ENCODE measurements around the gene AMDHD2. TPM values are rescaled to one million over a fixed set of nuclear protein-coding genes. Genes with fewer than 3 reads are reported as not detected.

AMDHD2 gene
- total and polyA plus RNA-seq, 2 of the 8 experiments (the other 6 are each of a cell fraction or from before 2014, with no cell fraction given) = 43.0 to 54.6 TPM

DNA sequence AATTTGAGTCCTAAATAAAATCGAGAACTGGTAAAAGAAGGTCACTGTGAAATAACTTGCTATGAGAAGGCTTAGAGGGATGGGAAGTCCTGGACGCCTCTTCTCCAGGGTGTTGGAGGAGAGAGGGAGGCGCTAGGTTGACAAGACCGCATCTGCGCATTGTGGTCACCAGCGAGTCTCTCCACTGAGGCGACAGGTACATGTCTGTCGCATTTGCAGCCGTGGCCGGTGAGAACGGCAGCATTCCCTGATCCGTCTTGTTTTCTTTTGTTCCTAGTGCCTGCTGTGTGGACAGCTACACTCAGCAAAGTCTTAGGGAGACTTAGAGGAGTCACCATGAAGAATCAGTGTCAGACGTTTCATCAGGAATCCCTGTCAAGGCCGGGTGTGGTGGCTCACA, 14.5 kb upstream of the AMDHD2 start:
- H3K18ac ChIP-seq (ENCODE audit: extremely low read depth, low read length) = no peak overlapping the region
- 90% methylated on average over 14 of the region's 14 CpGs; no CpG with 5 or more reads in 1 of the 2 experiments for WGBS, 2 experiments (ENCODE audit: extremely low coverage in 1 of 2, insufficient coverage in 1 of 2, insufficient read length in 1 of 2, insufficient replicate concordance in 2 of 2, low coverage in 1 of 2, low lambda C conversion rate in 2 of 2, missing lambda C conversion rate in 1 of 2)
- ChIA-PET CTCF (ENCODE audit: partially characterized antibody) (interaction anchor here (0.8 kb wide), 1 partner anchor 209 kb away, joined by 3 read pairs; no protein-coding TSS in a partner anchor), POLR2A (ENCODE audit: partially characterized antibody) (no interaction called here)
- H3K27ac ChIP-seq (ENCODE audit: low read depth, low read length) = no peak overlapping the region
- peaks cover 0 to 3% (median 0%) of the 10 kb centered on the region in 4 experiments; a peak in 2 of 7 replicates for H3K27me3 ChIP-seq (replicated peaks in 1 of 4; ENCODE audit: control insufficient read depth in 3 of 4, extremely low read depth in 1 of 4, insufficient read depth in 3 of 4, low read length in 3 of 4)
- H3K9ac ChIP-seq (replicated peaks in 1 of 4; ENCODE audit: extremely low read depth in 1 of 4, low read depth in 3 of 4, low read length in 3 of 4) = no peak overlapping the region
- H2BK120ac ChIP-seq (replicated peaks; ENCODE audit: low read depth, low read length) = no peak overlapping the region
- H3K4me3 ChIP-seq (ENCODE audit: extremely low read depth in 1 of 4, insufficient read depth in 2 of 4, low read depth in 3 of 4, low read length in 4 of 4) = no peak overlapping the region
- no peak overlapping the region for H2AK5ac ChIP-seq (ENCODE audit: low read depth, low read length)
- DNase-seq (ENCODE audit: low read depth in 1 of 2, low spot score in 2 of 2) = no peak
- H4K8ac ChIP-seq (ENCODE audit: extremely low read depth, insufficient read depth, low read length) = no peak overlapping the region
- no peak overlapping the region for H2BK15ac ChIP-seq (ENCODE audit: low read length)
- no peak overlapping the region for H2BK5ac ChIP-seq (ENCODE audit: low read depth, low read length)
- no peak overlapping the region for H3K14ac ChIP-seq (ENCODE audit: insufficient read length)
- no peak overlapping the region for H2AFZ ChIP-seq (ENCODE audit: low read length)
- FAIRE-seq = no peak
- no peak overlapping the region for H4K5ac ChIP-seq (ENCODE audit: insufficient read length, low read depth, low read length)
- no peaks in the 10 kb centered on the region for H3K36me3 ChIP-seq (ENCODE audit: control insufficient read depth in 2 of 4, insufficient read depth in 4 of 4, low read length in 3 of 4)
- H3K4ac ChIP-seq (replicated peaks; ENCODE audit: insufficient read length, low read depth, low read length) = no peak overlapping the region
- H2BK20ac ChIP-seq (ENCODE audit: low read length) = no peak overlapping the region
- H4K91ac ChIP-seq (replicated peaks; ENCODE audit: insufficient read length, low read length) = no peak overlapping the region
- H3K9me3 ChIP-seq (ENCODE audit: insufficient read depth in 2 of 2, low read depth in 1 of 2, low read length in 1 of 2) = no peaks in the 10 kb centered on the region
- peaks cover 0 to 15% (median 9%) of the 10 kb centered on the region in 4 experiments; a peak in 6 of 7 replicates for H3K4me1 ChIP-seq (replicated peaks in 1 of 4; ENCODE audit: control insufficient read depth in 3 of 4, insufficient read depth in 4 of 4, low read length in 3 of 4)
- H3K79me2 ChIP-seq (ENCODE audit: control insufficient read depth in 1 of 2, insufficient read depth in 2 of 2, low read length in 2 of 2) = no peaks in the 10 kb centered on the region
- H3K56ac ChIP-seq (replicated peaks; ENCODE audit: insufficient read length, low read depth, low read length) = no peak overlapping the region
- H3K23ac ChIP-seq (ENCODE audit: insufficient read length) = no peak overlapping the region
- H3K79me1 ChIP-seq (ENCODE audit: low read depth, low read length) = no peaks in the 10 kb centered on the region
- H3K4me2 ChIP-seq (ENCODE audit: insufficient read depth in 1 of 2, low read depth in 2 of 2, low read length in 2 of 2) = no peak overlapping the region
- peaks cover 2% of the 10 kb centered on the region in 2 experiments for H4K20me1 ChIP-seq (replicated peaks in 1 of 2; ENCODE audit: control insufficient read depth in 1 of 2, insufficient read depth in 2 of 2, low read length in 2 of 2)
- no peak overlapping the region for H2BK12ac ChIP-seq (ENCODE audit: low read depth, low read length)
- no peaks in the 10 kb centered on the region for H3K23me2 ChIP-seq (ENCODE audit: low read depth, low read length)
- no peak for TF ChIP-seq FOSL1 (IDR thresholded peaks at IDR 0.05; ENCODE audit: insufficient read depth, low read depth, low read length)
- no peak for TF ChIP-seq SUZ12 (IDR thresholded peaks at IDR 0.05; ENCODE audit: low read length)
- TF ChIP-seq, protein P1, sequence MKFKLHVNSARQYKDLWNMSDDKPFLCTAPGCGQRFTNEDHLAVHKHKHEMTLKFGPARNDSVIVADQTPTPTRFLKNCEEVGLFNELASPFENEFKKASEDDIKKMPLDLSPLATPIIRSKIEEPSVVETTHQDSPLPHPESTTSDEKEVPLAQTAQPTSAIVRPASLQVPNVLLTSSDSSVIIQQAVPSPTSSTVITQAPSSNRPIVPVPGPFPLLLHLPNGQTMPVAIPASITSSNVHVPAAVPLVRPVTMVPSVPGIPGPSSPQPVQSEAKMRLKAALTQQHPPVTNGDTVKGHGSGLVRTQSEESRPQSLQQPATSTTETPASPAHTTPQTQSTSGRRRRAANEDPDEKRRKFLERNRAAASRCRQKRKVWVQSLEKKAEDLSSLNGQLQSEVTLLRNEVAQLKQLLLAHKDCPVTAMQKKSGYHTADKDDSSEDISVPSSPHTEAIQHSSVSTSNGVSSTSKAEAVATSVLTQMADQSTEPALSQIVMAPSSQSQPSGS (IDR thresholded peaks at IDR 0.05; ENCODE audit: low read length) = no peak
- no peak for TF ChIP-seq SIX5 (IDR thresholded peaks at IDR 0.05; ENCODE audit: low read depth, low read length)
- TF ChIP-seq SP1 (IDR thresholded peaks at IDR 0.05; ENCODE audit: low read depth, low read length) = no peak
- no peak for TF ChIP-seq BCL11A (IDR thresholded peaks at IDR 0.05; ENCODE audit: low read depth in 2 of 2, low read length in 2 of 2)
- no peak for TF ChIP-seq POLR2AphosphoS5 (IDR thresholded peaks at IDR 0.05; ENCODE audit: low read depth, low read length)
- no peak for TF ChIP-seq KDM5A (IDR thresholded peaks at IDR 0.05; ENCODE audit: low read length)
- no peak for TF ChIP-seq TCF12 (IDR thresholded peaks at IDR 0.05; ENCODE audit: low read depth, low read length)
- no peak for TF ChIP-seq RXRA (IDR thresholded peaks at IDR 0.05; ENCODE audit: insufficient read depth, low read depth, low read length)
- TF ChIP-seq NANOG (IDR thresholded peaks at IDR 0.05; ENCODE audit: insufficient read depth, low read depth, low read length, poor library complexity, severe bottlenecking) = no peak
- TF ChIP-seq, protein P2, sequence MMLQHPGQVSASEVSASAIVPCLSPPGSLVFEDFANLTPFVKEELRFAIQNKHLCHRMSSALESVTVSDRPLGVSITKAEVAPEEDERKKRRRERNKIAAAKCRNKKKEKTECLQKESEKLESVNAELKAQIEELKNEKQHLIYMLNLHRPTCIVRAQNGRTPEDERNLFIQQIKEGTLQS (IDR thresholded peaks at IDR 0.05; ENCODE audit: insufficient read depth, low read depth, low read length) = no peak

All from H1 (cell line).